T-helper 9 cell (primary cell): ENCODE measurements around the gene SPACA1.
"Not testable (repeated sequence)": the region's sequence is repeated elsewhere in the genome, so short reads cannot be mapped to it uniquely, and the experiment has no call there.

Source experiments
- DNase-seq: peaks from one replicate; pipeline ENCODE4 v3.0.0-alpha.2; 2020
- total RNA-seq, 2 donors: gene quantifications; one replicate each; lab custom pipeline; 2026; lab: John Stamatoyannopoulos, UW

Gene SPACA1
- total RNA-seq = 0 reads per million in 2 donors

- DNase-seq = no peak
Observed at GRCh38 chr6:88047510-88048150, at the start of gene SPACA1. TSS of gene SPACA1 (plus strand) at chr6:88047841. CDS start at chr6:88047906, 65 bp downstream.

GRCh38 chr6:88000713-88001112 is 46.9 kb upstream of the SPACA1 start:
- no peak for DNase-seq

- DNase-seq = not testable (repeated sequence)
Observed at GRCh38 chr6:88001279-88001678, 46.4 kb upstream of the SPACA1 start.

GRCh38 chr6:88004707-88005106 is 42.9 kb upstream of the SPACA1 start:
- no peak for DNase-seq

- no peak for DNase-seq
Observed at GRCh38 chr6:88006557-88006956, 41.1 kb upstream of the SPACA1 start.

GRCh38 chr6:88008411-88008810 is 39.2 kb upstream of the SPACA1 start:
- DNase-seq = no peak

GRCh38 chr6:88008831-88009231 is 38.8 kb upstream of the SPACA1 start:
- no peak for DNase-seq

GRCh38 chr6:88013015-88013414 is 34.6 kb upstream of the SPACA1 start:
- DNase-seq = no peak

- no peak for DNase-seq
Observed at GRCh38 chr6:88013554-88013953, 34.1 kb upstream of the SPACA1 start.

GRCh38 chr6:88020439-88020838 is 27.2 kb upstream of the SPACA1 start:
- DNase-seq = no peak

- DNase-seq = no peak
Observed at GRCh38 chr6:88024696-88025095, 22.9 kb upstream of the SPACA1 start.

- no peak for DNase-seq
Observed at GRCh38 chr6:88031550-88031949, 16.1 kb upstream of the SPACA1 start.

GRCh38 chr6:88044530-88044929 is 3.1 kb upstream of the SPACA1 start:
- no peak for DNase-seq

- no peak for DNase-seq
Observed at GRCh38 chr6:88045521-88046136, 2.0 kb upstream of the SPACA1 start.

GRCh38 chr6:88048578-88048977 is 937 bp downstream of the SPACA1 start:
- no peak for DNase-seq

- no peak for DNase-seq
Observed at GRCh38 chr6:88050140-88050818, 2.6 kb downstream of the SPACA1 start.

- no peak for DNase-seq
Observed at GRCh38 chr6:88059191-88059590, 11.6 kb downstream of the SPACA1 start.

GRCh38 chr6:88062376-88062775 is 14.7 kb downstream of the SPACA1 start:
- no peak for DNase-seq

- no peak for DNase-seq
Observed at GRCh38 chr6:88072462-88072861, 24.8 kb downstream of the SPACA1 start.

- no peak for DNase-seq
Observed at GRCh38 chr6:88074791-88075190, 27.1 kb downstream of the SPACA1 start.

GRCh38 chr6:88077305-88077704 is 29.7 kb downstream of the SPACA1 start:
- no peak for DNase-seq

GRCh38 chr6:88086792-88087191 is 39.2 kb downstream of the SPACA1 start:
- DNase-seq = no peak

- no peak for DNase-seq
Observed at GRCh38 chr6:88089708-88090107, 42.1 kb downstream of the SPACA1 start.

- DNase-seq = no peak
Observed at GRCh38 chr6:88105741-88106340, 58.2 kb downstream of the SPACA1 start.
